Sigmoid colon (tissue), 7 donors: Measurements from ENCODE around the gene NEK6. TPM values are rescaled to one million over a fixed set of nuclear protein-coding genes. Genes with fewer than 3 reads are reported as not detected.

ENCODE experiments used
- DNase-seq: peaks from one replicate; pipeline ENCODE4 v3.0.0-alpha.2; 2019
- H3K27ac ChIP-seq, 4 donors: fragments of 200-600 bp; sonication (generic); one replicate each; pipeline ENCODE4 v1.5.1; 2016 to 2019; ENCODE audit warnings: mild to moderate bottlenecking in 1 of 4
- H3K27me3 ChIP-seq, 3 donors: fragments of 200-600 bp; sonication (generic); one replicate each; pipeline ENCODE4 v1.5.1; 2019; ENCODE audit warnings: mild to moderate bottlenecking in 1 of 3
- H3K36me3 ChIP-seq, 4 donors: fragments of 200-600 bp; sonication (generic); one replicate each; pipeline ENCODE4 v1.5.1; 2016 to 2019
- H3K4me1 ChIP-seq, 4 donors: fragments of 200-600 bp; sonication (generic); one replicate each; pipeline ENCODE4 v1.5.1; 2017 to 2019
- H3K4me3 ChIP-seq, 4 donors: fragments of 200-600 bp; sonication (generic); one replicate each; pipeline ENCODE4 v1.5.1; 2017 to 2019; ENCODE audit warnings: mild to moderate bottlenecking in 2 of 4, moderate library complexity in 1 of 4
- H3K9me3 ChIP-seq, 4 donors: fragments of 200-600 bp in 3 of 4; sonication (generic) in 3 of 4; one replicate each; pipeline versions ENCODE4 v1.5.1 to v1.6.1; 2013 to 2019
- CTCF ChIP-seq, 4 experiments: fragments of 450-650 bp in 3 of 4; fragments of 200-600 bp in 1 of 4; IDR thresholded peaks; one replicate each; pipeline ENCODE4 v1.5.1; 2016 to 2019; ENCODE audit warnings: antibody characterized with exemption in 4 of 4, mild to moderate bottlenecking in 3 of 4, moderate library complexity in 2 of 4
- EP300 ChIP-seq, 4 donors: sonication (generic); formaldehyde crosslinking; IDR thresholded peaks; one replicate each; pipeline ENCODE4 v1.6.1; 2017; ENCODE audit warnings: antibody characterized with exemption in 4 of 4
- POLR2A ChIP-seq, 2 donors: fragments of 450-650 bp; IDR thresholded peaks; one replicate each; pipeline ENCODE4 v1.6.1; 2016; ENCODE audit warnings: antibody characterized with exemption in 2 of 2, mild to moderate bottlenecking in 2 of 2, moderate library complexity in 2 of 2
- POLR2AphosphoS5 ChIP-seq, 4 donors: sonication (generic); formaldehyde crosslinking; IDR thresholded peaks; one replicate each; pipeline ENCODE4 v1.6.1; 2017; ENCODE audit warnings: antibody characterized with exemption in 4 of 4
- WGBS, 2 donors: extraction: QIAGEN DNeasy Blood & Tissue Kit; methylation state at CpG; one replicate each; pipeline ENCODE4 v1.1.7; 2013; 5-methylcytosine and 5-hydroxymethylcytosine counted together
- intact Hi-C: fragments of 100-400 bp; cut with DNase I; formaldehyde crosslinking; loops from one replicate; pipeline ENCODE4 v1.15.1; 2023
- polyA plus RNA-seq, 3 donors: library from polyadenylated mRNA; stranded (reverse); fragments of 200-250 nt; gene quantifications; one replicate each; pipeline ENCODE4 v1.2.3, GENCODE V29; 2013
- total RNA-seq, 4 donors: library from RNA; depleted of rRNA; stranded (reverse); fragments of >200 nt; gene quantifications; one replicate each; pipeline ENCODE4 v1.1.0, GENCODE V29; 2016
- donor health status: healthy with polysubstance abuse.
- donor health status: Bipolar disorder and iron deficiency.
- donor health status: healthy.

NEK6 gene
- total and polyA plus RNA-seq, 7 donors: 8.2 to 36.2 (median 18.7) TPM

- Histone ChIP-seq H3K9me3 (no peaks in the 10 kb centered on the region), H3K27ac (no peak overlapping the region), H3K4me3 (no peak overlapping the region), H3K27me3 (no peaks in the 10 kb centered on the region), H3K36me3 (peaks cover 0 to 4% (median 0%) of the 10 kb centered on the region in 4 donors), H3K4me1 (peaks cover 0 to 16% (median 8%) of the 10 kb centered on the region in 4 donors)
- TF ChIP-seq POLR2AphosphoS5 (IDR thresholded peaks at IDR 0.05): no peak
- TF ChIP-seq CTCF (IDR thresholded peaks at IDR 0.05): no peak
- TF ChIP-seq POLR2A (IDR thresholded peaks at IDR 0.05): no peak
- no peak for TF ChIP-seq EP300 (IDR thresholded peaks at IDR 0.05)
- no peak for DNase-seq
- WGBS, 2 donors: 87 to 92% methylated on average over 4 of the region's 4 CpGs
- intact Hi-C loops: no loop called here
Observed at GRCh38 chr9:124373386-124373785, 115.6 kb downstream of the NEK6 start.

GRCh38 chr9:124373851-124374250 is 116.1 kb downstream of the NEK6 start:
- intact Hi-C loops: no loop called here
- WGBS, 2 donors: 94 to 97% methylated on average over 1 of the region's 1 CpG

GRCh38 chr9:124375726-124376125 is 118.0 kb downstream of the NEK6 start:
- Histone ChIP-seq H3K36me3 (peaks cover 0 to 16% (median 2%) of the 10 kb centered on the region in 4 donors), H3K4me1 (peaks cover 0 to 17% (median 10%) of the 10 kb centered on the region in 4 donors), H3K4me3 (no peak overlapping the region), H3K9me3 (no peaks in the 10 kb centered on the region), H3K27ac (no peak overlapping the region), H3K27me3 (no peaks in the 10 kb centered on the region)
- TF ChIP-seq EP300 (IDR thresholded peaks at IDR 0.05) (no peak), CTCF (IDR thresholded peaks at IDR 0.05) (no peak), POLR2AphosphoS5 (IDR thresholded peaks at IDR 0.05) (no peak), POLR2A (IDR thresholded peaks at IDR 0.05) (no peak)
- no peak for DNase-seq
- WGBS, 2 donors: 94 to 95% methylated on average over 9 of the region's 9 CpGs
- intact Hi-C loops: no loop called here

More at GRCh38 chr9:124373851-124374250, 116.1 kb downstream of the NEK6 start:
- no peak for TF ChIP-seq EP300 (IDR thresholded peaks at IDR 0.05)
- TF ChIP-seq CTCF (IDR thresholded peaks at IDR 0.05): no peak
- no peak for TF ChIP-seq POLR2AphosphoS5 (IDR thresholded peaks at IDR 0.05)
- TF ChIP-seq POLR2A (IDR thresholded peaks at IDR 0.05): no peak
- H3K4me3 ChIP-seq: no peak overlapping the region
- no peaks in the 10 kb centered on the region for H3K27me3 ChIP-seq
- H3K36me3 ChIP-seq: peaks cover 0 to 4% (median 0%) of the 10 kb centered on the region in 4 donors
- no peak overlapping the region for H3K27ac ChIP-seq
- no peaks in the 10 kb centered on the region for H3K9me3 ChIP-seq
- DNase-seq: no peak
- H3K4me1 ChIP-seq: peaks cover 0 to 21% (median 10%) of the 10 kb centered on the region in 4 donors

- intact Hi-C loops: no loop called here
Observed at GRCh38 chr9:124376329-124376728, 118.6 kb downstream of the NEK6 start.

More at GRCh38 chr9:124376329-124376728, 118.6 kb downstream of the NEK6 start:
- Histone ChIP-seq H3K27me3 (no peaks in the 10 kb centered on the region), H3K4me3 (no peak overlapping the region), H3K27ac (no peak overlapping the region), H3K4me1 (peaks cover 0 to 14% (median 10%) of the 10 kb centered on the region in 4 donors), H3K36me3 (peaks cover 0 to 22% (median 2%) of the 10 kb centered on the region in 4 donors), H3K9me3 (no peaks in the 10 kb centered on the region)
- TF ChIP-seq CTCF (IDR thresholded peaks at IDR 0.05) (no peak), EP300 (IDR thresholded peaks at IDR 0.05) (no peak), POLR2AphosphoS5 (IDR thresholded peaks at IDR 0.05) (no peak), POLR2A (IDR thresholded peaks at IDR 0.05) (no peak)
- no peak for DNase-seq
- 22 to 75% methylated on average over 1 of the region's 1 CpG for whole genome bisulfite sequencing, 2 donors
